Limb (tissue), 2 donors: Measurements from ENCODE around the gene LMBRD1.
A peak's percentile ranks its signal among the peaks of the same experiment; 100 is the strongest.
"Not testable (repeated sequence)": the region's sequence is repeated elsewhere in the genome, so short reads cannot be mapped to it uniquely, and the experiment has no call there.

Source experiments
- DNase-seq, 2 donors: peaks; one replicate each; pipeline ENCODE4 v3.0.0-alpha.2; 2016; ENCODE audit errors: extremely low spot score in 2 of 2

The LMBRD1 gene

GRCh38 chr6:69798796-69799195 lies 2.0 kb upstream of the LMBRD1 start:
- DNase-seq = not testable (repeated sequence)

GRCh38 chr6:69796073-69796641 lies 653 bp downstream of the LMBRD1 start:
- DNase-seq = peak in 1 of 2 donors; percentile 27

GRCh38 chr6:69795469-69796072 lies 1.2 kb downstream of the LMBRD1 start:
- no peak for DNase-seq

- DNase-seq = no peak
Measured at GRCh38 chr6:69792292-69792691, 4.5 kb downstream of the LMBRD1 start.

GRCh38 chr6:69791065-69791471 lies 5.7 kb downstream of the LMBRD1 start:
- DNase-seq = no peak

- DNase-seq = no peak
Measured at GRCh38 chr6:69790629-69791028, 6.2 kb downstream of the LMBRD1 start.

GRCh38 chr6:69789578-69789977 lies 7.2 kb downstream of the LMBRD1 start:
- no peak for DNase-seq

- not testable (repeated sequence) for DNase-seq
Measured at GRCh38 chr6:69787436-69787835, 9.4 kb downstream of the LMBRD1 start.

- DNase-seq = no peak
Measured at GRCh38 chr6:69785697-69786096, 11.1 kb downstream of the LMBRD1 start.

GRCh38 chr6:69784595-69785377 lies 12.0 kb downstream of the LMBRD1 start:
- no peak for DNase-seq

- DNase-seq = no peak
Measured at GRCh38 chr6:69783108-69783507, 13.7 kb downstream of the LMBRD1 start.

- no peak for DNase-seq
Measured at GRCh38 chr6:69780585-69781178, 16.1 kb downstream of the LMBRD1 start.

- DNase-seq = no peak
Measured at GRCh38 chr6:69775941-69776340, 20.9 kb downstream of the LMBRD1 start.

GRCh38 chr6:69775585-69775849 lies 21.3 kb downstream of the LMBRD1 start:
- DNase-seq = no peak

GRCh38 chr6:69774740-69775584 lies 21.8 kb downstream of the LMBRD1 start:
- DNase-seq = no peak

- no peak for DNase-seq
Measured at GRCh38 chr6:69771158-69771906, 25.5 kb downstream of the LMBRD1 start.

GRCh38 chr6:69768664-69769063 lies 28.1 kb downstream of the LMBRD1 start:
- no peak for DNase-seq

- DNase-seq = no peak
Measured at GRCh38 chr6:69763763-69764162, 33.0 kb downstream of the LMBRD1 start.

GRCh38 chr6:69761853-69762252 lies 35.0 kb downstream of the LMBRD1 start:
- no peak for DNase-seq

- no peak for DNase-seq
Measured at GRCh38 chr6:69758214-69758613, 38.6 kb downstream of the LMBRD1 start.

GRCh38 chr6:69756907-69757306 lies 39.9 kb downstream of the LMBRD1 start:
- DNase-seq = no peak
